Skeletal muscle satellite cell (primary cell): ENCODE measurements around the gene PGPEP1.
A peak's percentile ranks its signal among the peaks of the same experiment; 100 is the strongest.

Experiments
- H3K27me3 ChIP-seq: 2 replicates; pipeline ENCODE4 v1.7.0; 2013; ENCODE audit warnings: low read length; ENCODE audit not compliant: control insufficient read depth, insufficient read depth
- H3K36me3 ChIP-seq: 2 replicates; pipeline ENCODE4 v1.7.0; 2013; ENCODE audit warnings: mild to moderate bottlenecking, control low read depth, low read length; ENCODE audit not compliant: insufficient read depth
- H3K4me1 ChIP-seq: 2 replicates; pipeline ENCODE4 v1.7.0; 2013; ENCODE audit warnings: low read length; ENCODE audit not compliant: control insufficient read depth, insufficient read depth
- H3K4me2 ChIP-seq: 2 replicates; pipeline ENCODE4 v1.7.0; 2013; ENCODE audit warnings: mild to moderate bottlenecking, low read length
- H3K4me3 ChIP-seq: 2 replicates; pipeline ENCODE4 v1.7.0; 2013; ENCODE audit warnings: low read length
- H3K9ac ChIP-seq: 2 replicates; pipeline ENCODE4 v1.7.0; 2013; ENCODE audit warnings: mild to moderate bottlenecking, low read depth, low read length, moderate library complexity
- H3K9me3 ChIP-seq: replicated peaks from 2 replicates; pipeline ENCODE4 v1.7.0; 2013; ENCODE audit warnings: mild to moderate bottlenecking, control low read depth, low read length

The PGPEP1 gene

DNA sequence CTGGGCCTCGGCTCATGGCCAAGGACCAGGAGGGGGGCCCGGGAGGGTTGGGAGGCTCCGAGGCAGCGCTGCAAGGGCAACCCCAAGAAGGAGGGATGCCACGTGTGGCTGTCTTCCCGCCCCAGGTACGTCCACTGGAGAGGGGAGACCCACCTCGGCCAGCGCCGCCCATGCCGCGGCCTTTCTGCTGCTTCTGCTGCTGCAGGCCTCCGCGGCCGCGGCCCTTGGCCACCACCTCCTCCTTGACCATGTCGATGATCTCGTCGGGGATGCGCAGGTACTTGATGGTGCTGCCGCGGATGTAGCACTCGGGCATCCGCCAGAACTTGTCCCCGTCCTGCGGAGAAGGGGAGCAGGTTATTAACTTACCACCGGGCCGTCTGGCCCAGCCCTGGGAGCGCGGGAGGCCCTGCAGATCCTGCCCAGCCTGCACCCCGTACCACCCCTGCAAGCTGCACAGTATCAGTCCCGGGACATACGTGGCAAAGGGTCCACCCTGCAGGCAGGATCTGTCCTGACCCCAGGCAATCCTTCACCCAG lies 30.8 kb upstream of the PGPEP1 start:
- Histone ChIP-seq H3K36me3 (peaks cover 46% of the 10 kb centered on the region), H3K9ac (no peak overlapping the region), H3K4me2 (no peak overlapping the region), H3K4me1 (peaks cover 24% of the 10 kb centered on the region), H3K4me3 (no peak overlapping the region), H3K9me3 (no peaks in the 10 kb centered on the region), H3K27me3 (no peaks in the 10 kb centered on the region)

GRCh38 chr19:18310118-18310909 lies 30.1 kb upstream of the PGPEP1 start:
- no peaks in the 10 kb centered on the region for H3K27me3 ChIP-seq
- no peak overlapping the region for H3K9ac ChIP-seq
- H3K9me3 ChIP-seq = no peaks in the 10 kb centered on the region
- no peak overlapping the region for H3K4me3 ChIP-seq
- no peak overlapping the region for H3K4me2 ChIP-seq
- H3K36me3 ChIP-seq = peaks cover 49% of the 10 kb centered on the region
- H3K4me1 ChIP-seq = peaks cover 17% of the 10 kb centered on the region

DNA sequence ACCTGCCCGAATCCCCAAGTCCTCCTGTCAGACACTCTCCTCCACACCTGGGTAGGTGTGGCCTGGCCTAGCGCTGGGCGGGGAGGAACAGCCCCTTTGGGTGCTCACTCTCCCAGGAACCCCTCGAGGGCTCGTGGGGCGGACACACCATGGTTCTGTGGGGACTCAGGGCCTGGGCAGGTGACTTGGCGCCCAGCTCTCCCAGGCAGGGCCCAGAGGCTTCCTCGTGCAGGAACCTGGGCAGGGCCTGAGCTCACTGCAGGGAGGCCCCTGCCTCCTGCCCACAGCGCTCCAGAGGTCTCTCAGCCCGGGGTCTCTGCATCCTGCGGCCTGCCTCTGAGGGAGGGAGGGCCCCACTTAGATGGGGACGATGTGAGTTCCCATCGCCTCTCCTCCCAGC lies 29.4 kb upstream of the PGPEP1 start:
- Histone ChIP-seq H3K4me1 (peaks cover 13% of the 10 kb centered on the region), H3K4me2 (no peak overlapping the region), H3K9ac (no peak overlapping the region), H3K4me3 (no peak overlapping the region), H3K36me3 (peaks cover 52% of the 10 kb centered on the region), H3K9me3 (no peaks in the 10 kb centered on the region), H3K27me3 (no peaks in the 10 kb centered on the region)

DNA sequence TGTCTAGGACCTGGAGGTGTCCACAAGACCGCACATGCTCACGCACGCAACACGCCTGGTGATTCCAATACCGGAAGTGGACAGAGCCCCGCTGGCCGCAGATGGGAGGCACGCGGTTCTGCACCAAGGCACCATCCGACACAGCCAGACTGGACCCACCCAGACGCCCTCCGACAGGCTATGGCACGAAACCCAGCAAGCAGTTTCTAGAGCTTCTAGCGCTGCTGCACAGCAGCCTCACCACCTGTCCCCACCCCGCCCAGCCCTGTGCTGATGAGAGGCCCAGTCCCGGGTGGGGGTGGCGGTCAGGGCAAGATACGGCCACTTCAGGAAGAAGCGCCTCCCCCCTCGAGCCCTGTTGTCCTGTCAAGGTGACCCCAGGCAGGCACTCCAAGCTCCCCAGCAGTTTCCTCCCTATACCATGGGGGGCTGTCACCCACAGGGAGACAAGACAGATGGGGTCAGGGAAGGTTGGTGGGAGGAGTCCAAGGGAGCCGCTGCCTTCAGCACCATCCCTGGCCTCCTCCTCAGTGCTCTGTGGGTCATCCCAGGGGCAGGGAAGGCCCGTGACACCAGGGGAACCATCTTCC lies 28.8 kb upstream of the PGPEP1 start:
- no peak overlapping the region for H3K9ac ChIP-seq

DNA sequence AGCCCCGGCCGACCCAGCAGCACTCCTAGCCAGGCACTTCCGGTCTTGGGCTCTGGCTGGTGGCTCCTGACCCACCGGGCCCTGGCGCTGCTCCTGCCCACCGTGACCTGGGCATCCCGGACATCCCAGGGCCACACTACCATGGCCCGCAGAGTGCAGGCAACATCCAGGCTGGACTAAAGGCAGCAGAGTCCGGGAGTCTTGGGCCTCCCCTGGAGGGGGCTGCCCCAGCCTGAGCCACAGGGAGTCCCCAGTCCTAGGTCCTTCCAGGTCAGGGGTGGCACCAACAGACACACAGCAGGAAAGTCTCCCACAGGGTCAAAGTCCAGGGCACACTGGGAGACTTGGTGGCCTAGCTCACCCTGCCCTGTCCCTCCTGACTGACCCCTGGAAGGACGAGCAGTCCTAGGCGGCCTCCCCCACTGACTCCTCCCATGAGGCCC lies 28.3 kb upstream of the PGPEP1 start:
- H3K36me3 ChIP-seq = peaks cover 45% of the 10 kb centered on the region
- H3K4me3 ChIP-seq = no peak overlapping the region
- H3K4me2 ChIP-seq = no peak overlapping the region
- H3K9me3 ChIP-seq = no peaks in the 10 kb centered on the region
- H3K4me1 ChIP-seq = peaks cover 13% of the 10 kb centered on the region
- H3K9ac ChIP-seq = no peak overlapping the region
- H3K27me3 ChIP-seq = no peaks in the 10 kb centered on the region

More for the DNA sequence above, 28.8 kb upstream of the PGPEP1 start:
- no peak overlapping the region for H3K4me2 ChIP-seq
- no peaks in the 10 kb centered on the region for H3K27me3 ChIP-seq
- H3K4me1 ChIP-seq = peaks cover 13% of the 10 kb centered on the region
- H3K36me3 ChIP-seq = peaks cover 46% of the 10 kb centered on the region
- no peak overlapping the region for H3K4me3 ChIP-seq
- H3K9me3 ChIP-seq = no peaks in the 10 kb centered on the region

DNA sequence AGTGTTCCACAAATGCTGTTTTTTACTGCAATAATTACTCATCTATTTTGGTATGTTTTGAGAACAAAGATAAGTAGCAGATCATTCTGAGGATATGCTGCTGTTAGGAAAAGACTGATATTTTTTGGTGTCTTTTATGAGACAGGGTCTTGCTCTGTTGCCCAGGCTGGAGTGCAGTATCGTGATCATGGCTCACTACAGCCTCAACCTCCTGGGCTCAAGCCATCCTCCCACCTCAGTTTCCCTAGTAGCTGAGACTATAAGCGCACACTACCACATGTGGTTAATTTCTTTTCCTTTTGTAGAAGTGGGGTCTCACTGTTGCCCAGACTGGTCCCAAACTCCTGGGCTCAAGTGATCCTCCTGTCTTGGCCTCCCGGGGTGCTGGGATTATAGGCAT lies 27.0 kb upstream of the PGPEP1 start:
- Histone ChIP-seq H3K36me3 (peaks cover 42% of the 10 kb centered on the region), H3K4me3 (no peak overlapping the region), H3K4me1 (peaks cover 13% of the 10 kb centered on the region), H3K4me2 (no peak overlapping the region), H3K9me3 (no peaks in the 10 kb centered on the region), H3K9ac (no peak overlapping the region), H3K27me3 (no peaks in the 10 kb centered on the region)

GRCh38 chr19:18317961-18318800 lies 22.2 kb upstream of the PGPEP1 start:
- no peaks in the 10 kb centered on the region for H3K27me3 ChIP-seq
- peaks cover 13% of the 10 kb centered on the region for H3K36me3 ChIP-seq
- H3K9ac ChIP-seq = peak overlapping the region; percentile 22
- H3K9me3 ChIP-seq = no peaks in the 10 kb centered on the region
- no peak overlapping the region for H3K4me3 ChIP-seq
- no peak overlapping the region for H3K4me2 ChIP-seq
- H3K4me1 ChIP-seq = peaks cover 21% of the 10 kb centered on the region

GRCh38 chr19:18319591-18320135 lies 20.7 kb upstream of the PGPEP1 start:
- no peak overlapping the region for H3K4me2 ChIP-seq
- H3K27me3 ChIP-seq = no peaks in the 10 kb centered on the region
- H3K36me3 ChIP-seq = peaks cover 13% of the 10 kb centered on the region
- H3K4me1 ChIP-seq = peaks cover 20% of the 10 kb centered on the region
- H3K9ac ChIP-seq = no peak overlapping the region
- no peaks in the 10 kb centered on the region for H3K9me3 ChIP-seq
- no peak overlapping the region for H3K4me3 ChIP-seq

- Histone ChIP-seq H3K27me3 (no peaks in the 10 kb centered on the region), H3K4me3 (peak overlapping the region; percentile 79), H3K36me3 (peaks cover 4% of the 10 kb centered on the region), H3K9me3 (no peaks in the 10 kb centered on the region), H3K4me2 (peak overlapping the region; percentile 89), H3K4me1 (peaks cover 20% of the 10 kb centered on the region), H3K9ac (peak overlapping the region; percentile 92)
Measured at GRCh38 chr19:18320865-18321733, 19.3 kb upstream of the PGPEP1 start.

- Histone ChIP-seq H3K9me3 (no peaks in the 10 kb centered on the region), H3K9ac (peak overlapping the region; percentile 92), H3K4me2 (peak overlapping the region; percentile 89), H3K4me1 (peaks cover 20% of the 10 kb centered on the region), H3K27me3 (no peaks in the 10 kb centered on the region), H3K4me3 (peak overlapping the region; percentile 79), H3K36me3 (peaks cover 4% of the 10 kb centered on the region)
Measured at GRCh38 chr19:18321734-18322102, 18.7 kb upstream of the PGPEP1 start.
